Erythroblast (primary cell): Measurements from ENCODE around the gene MYO16.

Experiments
- GATA1 ChIP-seq: IDR thresholded peaks from 2 replicates; pipeline ENCODE4 v1.6.1; 2011; ENCODE audit warnings: low read depth, mild to moderate bottlenecking, control low read depth, low read length, moderate library complexity
- POLR2A ChIP-seq: IDR thresholded peaks from 2 replicates; pipeline ENCODE4 v1.6.1; 2011; ENCODE audit warnings: mild to moderate bottlenecking, low read length

GRCh38 chr13:109146912-109147647 is 517.7 kb downstream of the MYO16 start:
- no peak for TF ChIP-seq POLR2A
- TF ChIP-seq GATA1, result no peak
